IMR-90 (cell line): Measurements from ENCODE around the gene MAML3. TPM values are rescaled to one million over a fixed set of nuclear protein-coding genes. Genes with fewer than 3 reads are reported as not detected.

ENCODE experiments used
- ATAC-seq: fragments of 200-7000 bp; cut with Tn5 transposase; 2 replicates; pipeline ENCODE4 v1.9.1; 2020; ENCODE audit warnings: low read depth, mild to moderate bottlenecking, moderate library complexity
- BruUV-seq: library from RNA; stranded (reverse); fragments of 400-500 nt; replicated peaks from 2 replicates; lab custom pipeline; 2021; lab: Mats Ljungman, UMichigan
- CTCF ChIA-PET: fragments of 300-600 bp; formaldehyde crosslinking; extraction: SDS; loops from one replicate; lab custom pipeline; 2021; ENCODE audit warnings: antibody characterized with exemption; lab: Yijun Ruan, JAX
- POLR2A ChIA-PET: fragments of 300-600 bp; sonication (Branson Sonifier 250); formaldehyde crosslinking; loops from one replicate; lab custom pipeline; 2022; ENCODE audit warnings: antibody characterized with exemption; ENCODE audit not compliant: unreplicated experiment; lab: Charles Lee
- DNase-seq: peaks from one replicate; pipeline ENCODE4 v3.0.0; 2013
- H2AFZ ChIP-seq: replicated peaks from 2 replicates; pipeline ENCODE3; 2013; ENCODE audit warnings: low read length, mild to moderate bottlenecking; ENCODE audit not compliant: poor library complexity
- H2AK5ac ChIP-seq: 2 replicates; pipeline ENCODE4 v1.6.1; 2013; ENCODE audit warnings: low read depth, low read length, inconsistent platforms
- H2AK9ac ChIP-seq: replicated peaks from 2 replicates; pipeline ENCODE3; 2013; ENCODE audit warnings: mild to moderate bottlenecking, low read depth, low read length, moderate library complexity; ENCODE audit not compliant: poor library complexity
- H2BK120ac ChIP-seq: 2 replicates; pipeline ENCODE4 v1.6.1; 2013; ENCODE audit warnings: low read depth, low read length, inconsistent platforms
- H2BK15ac ChIP-seq: 3 replicates; pipeline ENCODE4 v1.6.1; 2013; ENCODE audit warnings: low read depth, low read length, inconsistent platforms
- H2BK20ac ChIP-seq: 2 replicates; pipeline ENCODE4 v1.6.1; 2013; ENCODE audit warnings: low read depth, mild to moderate bottlenecking, inconsistent platforms, low read length, moderate library complexity
- H2BK5ac ChIP-seq: 2 replicates; pipeline ENCODE4 v1.6.1; 2013; ENCODE audit warnings: mild to moderate bottlenecking, low read depth, low read length, inconsistent platforms; ENCODE audit not compliant: poor library complexity, severe bottlenecking
- H3K14ac ChIP-seq: replicated peaks from 2 replicates; pipeline ENCODE4 v1.6.1; 2013; ENCODE audit warnings: low read depth, low read length, inconsistent platforms
- H3K18ac ChIP-seq: 2 replicates; pipeline ENCODE4 v1.6.1; 2013; ENCODE audit warnings: low read depth, low read length, control low read depth
- H3K23ac ChIP-seq: 2 replicates; pipeline ENCODE4 v1.6.1; 2013; ENCODE audit warnings: low read depth, low read length, inconsistent platforms
- H3K27ac ChIP-seq: 2 replicates; pipeline ENCODE4 v1.5.1; 2013; ENCODE audit warnings: mild to moderate bottlenecking, control low read depth, low read length; ENCODE audit not compliant: insufficient read depth
- H3K27me3 ChIP-seq: 2 replicates; pipeline ENCODE4 v1.6.1; 2013; ENCODE audit warnings: low read length; ENCODE audit not compliant: control insufficient read depth, insufficient read depth
- H3K36me3 ChIP-seq: 2 replicates; pipeline ENCODE4 v1.6.1; 2013; ENCODE audit warnings: low read length, mixed read lengths; ENCODE audit not compliant: control insufficient read depth, insufficient read depth
- H3K4ac ChIP-seq: 2 replicates; pipeline ENCODE4 v1.6.1; 2013; ENCODE audit warnings: low read depth, low read length, inconsistent platforms
- H3K4me1 ChIP-seq: 2 replicates; pipeline ENCODE4 v1.6.1; 2013; ENCODE audit warnings: low read length, mixed read lengths; ENCODE audit not compliant: control insufficient read depth, insufficient read depth
- H3K4me2 ChIP-seq: 2 replicates; pipeline ENCODE4 v1.6.1; 2013; ENCODE audit warnings: low read depth, mild to moderate bottlenecking, control low read depth, low read length, moderate library complexity
- H3K4me3 ChIP-seq: 2 replicates; pipeline ENCODE4 v1.5.1; 2013; ENCODE audit warnings: low read depth, mild to moderate bottlenecking, control low read depth, low read length, moderate library complexity; ENCODE audit not compliant: insufficient read depth
- H3K56ac ChIP-seq: 2 replicates; pipeline ENCODE4 v1.6.1; 2013; ENCODE audit warnings: low read length, inconsistent platforms; ENCODE audit not compliant: insufficient read depth; ENCODE audit errors: extremely low read depth
- H3K79me1 ChIP-seq, 2 experiments: 2 replicates each; pipeline ENCODE4 v1.6.1; 2013; ENCODE audit warnings: low read length in 2 of 2, inconsistent platforms in 1 of 2, low read depth in 1 of 2
- H3K9ac ChIP-seq: 2 replicates; pipeline ENCODE4 v1.6.1; 2013; ENCODE audit warnings: low read depth, low read length, control low read depth
- H3K9me1 ChIP-seq: 2 replicates; pipeline ENCODE4 v1.6.1; 2013; ENCODE audit warnings: low read length, inconsistent platforms; ENCODE audit not compliant: insufficient read depth
- H3K9me3 ChIP-seq: 2 replicates; pipeline ENCODE4 v1.6.1; 2013; ENCODE audit warnings: low read length; ENCODE audit not compliant: control insufficient read depth, insufficient read depth
- H4K20me1 ChIP-seq: 2 replicates; pipeline ENCODE4 v1.6.1; 2013; ENCODE audit warnings: low read length, inconsistent platforms; ENCODE audit not compliant: insufficient read depth
- H4K5ac ChIP-seq: 2 replicates; pipeline ENCODE4 v1.6.1; 2013; ENCODE audit warnings: mild to moderate bottlenecking, low read depth, low read length, control low read depth
- H4K8ac ChIP-seq, 2 experiments: 2 replicates each; pipeline ENCODE4 v1.6.1; 2013; ENCODE audit warnings: low read depth in 2 of 2, low read length in 2 of 2, control low read depth in 1 of 2, inconsistent platforms in 1 of 2
- H4K91ac ChIP-seq: 2 replicates; pipeline ENCODE4 v1.6.1; 2013; ENCODE audit warnings: low read depth, low read length, inconsistent platforms; ENCODE audit not compliant: insufficient read depth
- MXI1 ChIP-seq: IDR thresholded peaks from 2 replicates; pipeline ENCODE4 v1.6.1; 2012; ENCODE audit warnings: low read depth, mild to moderate bottlenecking, low read length, moderate library complexity, borderline replicate concordance
- POLR2A ChIP-seq: IDR thresholded peaks from 2 replicates; pipeline ENCODE4 v1.6.1; 2012; ENCODE audit warnings: mild to moderate bottlenecking, low read depth, low read length
- WGBS, 2 experiments: methylation state at CpG; one replicate each; pipeline versions ENCODE4 v1.1.5 to v1.1.7; 2013; ENCODE audit warnings: missing lambda C conversion rate in 2 of 2; ENCODE audit not compliant: insufficient read length in 1 of 2; ENCODE audit errors: extremely low coverage in 2 of 2; 5-methylcytosine and 5-hydroxymethylcytosine counted together
- dilution Hi-C: fragments of 300-500 bp; cut with HindIII; formaldehyde crosslinking; loops from one replicate; pipeline ENCODE4 v1.14.3; 2018; ENCODE audit warnings: low sequenced_read_pairs; ENCODE audit not compliant: unreplicated experiment
- in situ Hi-C: fragments of 300-500 bp; cut with MboI; formaldehyde crosslinking; loops from 3 replicates; pipeline ENCODE4 v1.14.3; 2019; ENCODE audit warnings: low sequenced_read_pairs, inconsistent platforms, mixed read lengths
- intact Hi-C: fragments of 100-400 bp; cut with micrococcal nuclease; formaldehyde crosslinking; loops from 2 replicates; pipeline ENCODE4 v1.10.0; 2022
- polyA plus RNA-seq, 3 experiments: library from polyadenylated mRNA; depleted of rRNA; stranded (reverse); fragments of >200 nt; gene quantifications; 2 replicates each; pipeline ENCODE4 v1.2.3, GENCODE V29; 2012; ENCODE audit warnings: low replicate concordance in 1 of 3
- total RNA-seq: library from RNA; depleted of rRNA; stranded (reverse); fragments of >200 nt; gene quantifications from 2 replicates; pipeline ENCODE4 v1.2.3, GENCODE V29; 2012

The MAML3 gene
- total and polyA plus RNA-seq, 2 of the 4 experiments (the other 2 are of a cell fraction), result 0.90 to 1.7 TPM

- WGBS, 2 experiments, result no CpG with 5 or more reads among the region's 1 CpG
Observed at GRCh38 chr4:139963708-139964107, 190.3 kb downstream of the MAML3 start.

More at GRCh38 chr4:139963708-139964107, 190.3 kb downstream of the MAML3 start:
- Histone ChIP-seq H4K91ac (no peak overlapping the region), H3K9ac (no peak overlapping the region), H3K79me1 (no peaks in the 10 kb centered on the region), H3K4me2 (no peak overlapping the region), H3K27ac (no peak overlapping the region), H4K5ac (no peak overlapping the region), H3K9me3 (no peaks in the 10 kb centered on the region), H4K20me1 (no peaks in the 10 kb centered on the region), H3K4me1 (no peaks in the 10 kb centered on the region), H3K14ac (no peak overlapping the region), H2BK15ac (no peak overlapping the region), H3K9me1 (no peaks in the 10 kb centered on the region), H3K56ac (no peak overlapping the region), H2BK5ac (no peak overlapping the region), H3K4ac (no peak overlapping the region), H2BK20ac (no peak overlapping the region), H3K36me3 (no peaks in the 10 kb centered on the region), H3K4me3 (no peak overlapping the region), H3K23ac (no peak overlapping the region), H2AK5ac (no peak overlapping the region), H2AK9ac (no peak overlapping the region), H2AFZ (no peak overlapping the region), H4K8ac (no peak overlapping the region), H3K18ac (no peak overlapping the region), H3K27me3 (no peaks in the 10 kb centered on the region), H2BK120ac (no peak overlapping the region)
- in situ Hi-C loops (no loop called here), intact Hi-C loops (no loop called here), dilution Hi-C loops (no loop called here)
- CTCF ChIA-PET, result no interaction called here
- TF ChIP-seq MXI1 (no peak), POLR2A (no peak)
- POLR2A ChIA-PET, result no interaction called here
- DNase-seq (no peak), ATAC-seq (no peak)
- BruUV-seq, result no TSS peak
